Ishikawa (cell line): ENCODE measurements around the gene IQSEC3.

Source experiments
- CEBPB ChIP-seq: IDR thresholded peaks from 2 replicates; pipeline ENCODE4 v1.6.1; 2012
- CREB1 ChIP-seq: IDR thresholded peaks from 2 replicates; pipeline ENCODE4 v1.6.1; 2012; ENCODE audit warnings: low read depth
- EGR1 ChIP-seq: IDR thresholded peaks from 2 replicates; pipeline ENCODE4 v1.6.1; 2012
- EP300 ChIP-seq: IDR thresholded peaks from 2 replicates; pipeline ENCODE4 v1.6.1; 2012; ENCODE audit warnings: borderline replicate concordance
- FOXM1 ChIP-seq: IDR thresholded peaks from 2 replicates; pipeline ENCODE4 v1.6.1; 2012; ENCODE audit warnings: low read depth, borderline replicate concordance
- MAX ChIP-seq: IDR thresholded peaks from 2 replicates; pipeline ENCODE4 v1.6.1; 2012
- NFIC ChIP-seq: IDR thresholded peaks from 2 replicates; pipeline ENCODE4 v1.6.1; 2012
- RAD21 ChIP-seq: IDR thresholded peaks from 2 replicates; pipeline ENCODE4 v1.6.1; 2012; ENCODE audit warnings: low read depth
- TAF1 ChIP-seq: IDR thresholded peaks from 2 replicates; pipeline ENCODE4 v1.6.1; 2012; ENCODE audit warnings: low read depth, mild to moderate bottlenecking
- TCF12 ChIP-seq: IDR thresholded peaks from 2 replicates; pipeline ENCODE4 v1.6.1; 2012; ENCODE audit warnings: low read depth
- TEAD4 ChIP-seq: IDR thresholded peaks from 2 replicates; pipeline ENCODE4 v1.6.1; 2012
- YY1 ChIP-seq: IDR thresholded peaks from 2 replicates; pipeline ENCODE4 v1.6.1; 2012; ENCODE audit warnings: low read depth
- ZBTB7A ChIP-seq: IDR thresholded peaks from 2 replicates; pipeline ENCODE4 v1.6.1; 2012; ENCODE audit warnings: low read depth
- TF ChIP-seq, protein P1 (sequence below): IDR thresholded peaks from 2 replicates; pipeline ENCODE4 v1.6.1; 2012; ENCODE audit warnings: low read depth, mild to moderate bottlenecking
- TF ChIP-seq, protein P2 (sequence below): IDR thresholded peaks from 2 replicates; pipeline ENCODE4 v1.6.1; 2012

Gene IQSEC3

DNA sequence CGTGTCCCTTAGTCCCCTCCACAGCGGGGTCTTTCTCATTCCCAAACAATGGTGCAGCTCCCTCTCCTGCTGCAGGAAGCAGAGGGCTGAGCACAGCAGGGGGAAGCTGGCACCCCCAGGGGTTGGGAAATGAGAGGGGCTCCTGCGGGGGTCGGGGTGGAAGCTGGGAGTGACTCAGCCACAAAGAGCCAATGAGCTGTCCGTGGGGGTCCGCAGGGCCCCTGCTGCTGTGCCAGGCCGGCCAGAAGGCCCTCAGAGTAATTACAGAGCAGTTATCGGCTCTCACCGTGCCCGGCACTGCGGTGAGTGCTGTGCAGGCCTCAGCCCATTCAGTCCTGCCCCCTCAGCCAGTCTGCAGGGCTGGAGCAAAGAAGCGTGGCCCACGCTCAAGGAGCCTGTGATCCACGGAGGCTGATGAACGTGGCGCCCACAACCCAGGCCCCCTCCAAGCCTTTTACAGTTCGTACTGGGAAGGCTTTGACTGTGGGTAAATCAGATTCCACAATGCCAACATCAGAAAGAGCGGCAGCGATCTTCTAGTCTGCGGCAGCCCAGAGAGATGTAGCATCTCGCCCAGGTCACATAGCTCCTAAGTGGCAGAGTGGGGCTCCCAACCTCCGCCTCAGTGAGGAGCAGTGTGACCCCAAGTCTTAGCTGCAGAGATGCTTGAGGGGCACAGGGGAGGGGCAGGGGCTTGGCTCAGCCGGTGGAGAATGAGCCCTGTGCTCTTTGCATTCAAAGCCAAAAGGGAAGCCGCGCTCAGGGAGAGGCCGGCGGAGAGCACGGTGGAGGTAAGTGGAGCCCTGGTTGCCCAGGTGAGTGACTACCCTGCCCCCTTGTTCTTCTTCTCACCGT lies 104.0 kb downstream of the IQSEC3 start:
- TF ChIP-seq TEAD4 = no peak
- TF ChIP-seq, protein P1, sequence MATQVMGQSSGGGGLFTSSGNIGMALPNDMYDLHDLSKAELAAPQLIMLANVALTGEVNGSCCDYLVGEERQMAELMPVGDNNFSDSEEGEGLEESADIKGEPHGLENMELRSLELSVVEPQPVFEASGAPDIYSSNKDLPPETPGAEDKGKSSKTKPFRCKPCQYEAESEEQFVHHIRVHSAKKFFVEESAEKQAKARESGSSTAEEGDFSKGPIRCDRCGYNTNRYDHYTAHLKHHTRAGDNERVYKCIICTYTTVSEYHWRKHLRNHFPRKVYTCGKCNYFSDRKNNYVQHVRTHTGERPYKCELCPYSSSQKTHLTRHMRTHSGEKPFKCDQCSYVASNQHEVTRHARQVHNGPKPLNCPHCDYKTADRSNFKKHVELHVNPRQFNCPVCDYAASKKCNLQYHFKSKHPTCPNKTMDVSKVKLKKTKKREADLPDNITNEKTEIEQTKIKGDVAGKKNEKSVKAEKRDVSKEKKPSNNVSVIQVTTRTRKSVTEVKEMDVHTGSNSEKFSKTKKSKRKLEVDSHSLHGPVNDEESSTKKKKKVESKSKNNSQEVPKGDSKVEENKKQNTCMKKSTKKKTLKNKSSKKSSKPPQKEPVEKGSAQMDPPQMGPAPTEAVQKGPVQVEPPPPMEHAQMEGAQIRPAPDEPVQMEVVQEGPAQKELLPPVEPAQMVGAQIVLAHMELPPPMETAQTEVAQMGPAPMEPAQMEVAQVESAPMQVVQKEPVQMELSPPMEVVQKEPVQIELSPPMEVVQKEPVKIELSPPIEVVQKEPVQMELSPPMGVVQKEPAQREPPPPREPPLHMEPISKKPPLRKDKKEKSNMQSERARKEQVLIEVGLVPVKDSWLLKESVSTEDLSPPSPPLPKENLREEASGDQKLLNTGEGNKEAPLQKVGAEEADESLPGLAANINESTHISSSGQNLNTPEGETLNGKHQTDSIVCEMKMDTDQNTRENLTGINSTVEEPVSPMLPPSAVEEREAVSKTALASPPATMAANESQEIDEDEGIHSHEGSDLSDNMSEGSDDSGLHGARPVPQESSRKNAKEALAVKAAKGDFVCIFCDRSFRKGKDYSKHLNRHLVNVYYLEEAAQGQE = no peak
- no peak for TF ChIP-seq CEBPB
- no peak for TF ChIP-seq RAD21
- TF ChIP-seq ZBTB7A = peak; percentile 75
- no peak; the same call in 1 of the 2 replicates for TF ChIP-seq TCF12
- no peak for TF ChIP-seq FOXM1
- no peak for TF ChIP-seq TAF1
- no peak for TF ChIP-seq YY1
- TF ChIP-seq, protein P2, sequence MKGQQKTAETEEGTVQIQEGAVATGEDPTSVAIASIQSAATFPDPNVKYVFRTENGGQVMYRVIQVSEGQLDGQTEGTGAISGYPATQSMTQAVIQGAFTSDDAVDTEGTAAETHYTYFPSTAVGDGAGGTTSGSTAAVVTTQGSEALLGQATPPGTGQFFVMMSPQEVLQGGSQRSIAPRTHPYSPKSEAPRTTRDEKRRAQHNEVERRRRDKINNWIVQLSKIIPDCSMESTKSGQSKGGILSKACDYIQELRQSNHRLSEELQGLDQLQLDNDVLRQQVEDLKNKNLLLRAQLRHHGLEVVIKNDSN = no peak
- peak; percentile 56; the same call in 1 of the 2 replicates for TF ChIP-seq EP300
- TF ChIP-seq NFIC = no peak
- TF ChIP-seq EGR1 = no peak
- no peak for TF ChIP-seq CREB1
- no peak for TF ChIP-seq MAX

- TF ChIP-seq CREB1 (no peak), RAD21 (no peak), ZBTB7A (no peak)
Observed at GRCh38 chr12:171276-171675, 104.7 kb downstream of the IQSEC3 start.

GRCh38 chr12:171743-172676 lies 105.4 kb downstream of the IQSEC3 start:
- TF ChIP-seq TAF1 (no peak), MAX (no peak), RAD21 (no peak), ZBTB7A (no peak; the same call in 1 of the 2 replicates), EGR1 (0 out of 2 replicates have a peak, but pooled peaks have one; percentile 13), FOXM1 (no peak), EP300 (no peak), NFIC (peak; percentile 29; the same call in 1 of the 2 replicates), CREB1 (no peak), TEAD4 (no peak)
- TF ChIP-seq, protein P2 = no peak
- TF ChIP-seq, protein P1 = no peak

DNA sequence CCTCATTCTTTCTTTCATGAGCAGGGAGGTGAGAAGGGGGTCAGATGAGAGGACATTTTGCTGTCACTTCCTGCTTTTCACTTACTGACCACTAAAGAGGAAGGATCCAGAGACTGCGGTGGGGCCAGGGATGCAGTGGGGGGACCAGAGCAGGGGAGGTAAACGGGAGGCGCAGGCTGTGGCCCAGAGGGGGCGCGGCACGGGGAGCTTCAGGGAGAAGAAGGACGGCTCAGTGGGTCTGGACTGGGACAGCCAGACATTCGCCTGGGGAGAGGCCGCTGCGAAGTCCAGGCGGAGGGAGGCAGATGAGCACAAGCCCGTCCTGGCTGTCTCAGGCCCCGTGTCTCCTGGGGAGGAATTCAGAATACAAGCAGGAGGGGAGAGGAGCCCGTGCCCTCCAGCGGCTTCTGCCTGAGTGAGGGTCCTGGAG lies 106.2 kb downstream of the IQSEC3 start:
- no peak for TF ChIP-seq FOXM1
- TF ChIP-seq TEAD4 = no peak
- no peak for TF ChIP-seq CREB1
- TF ChIP-seq EGR1 = no peak
- no peak for TF ChIP-seq CEBPB
- no peak for TF ChIP-seq EP300
- TF ChIP-seq TAF1 = no peak
- TF ChIP-seq MAX = no peak

DNA sequence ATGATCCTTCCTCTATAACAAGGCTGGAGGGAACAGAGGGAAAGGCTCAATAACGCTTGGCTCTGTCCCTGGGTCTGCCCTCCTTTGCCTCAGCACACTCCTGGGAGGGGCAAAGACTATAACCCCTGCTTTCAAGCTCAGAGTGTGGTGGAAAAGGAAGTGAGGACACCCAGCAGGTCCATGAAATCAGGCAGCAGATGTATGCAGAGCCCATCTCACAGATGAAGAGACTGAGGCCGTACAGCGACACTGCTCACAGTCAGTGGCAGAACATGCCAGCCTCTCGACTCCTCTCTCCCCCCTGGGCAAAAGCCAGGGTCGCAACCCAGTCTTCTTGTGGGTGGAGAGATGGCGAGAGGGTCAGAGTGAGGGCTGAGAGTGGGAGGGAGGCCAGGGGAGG lies 107.6 kb downstream of the IQSEC3 start:
- TF ChIP-seq, protein P2 = no peak
- TF ChIP-seq YY1 (no peak), EGR1 (no peak), TAF1 (no peak), FOXM1 (no peak), MAX (no peak), ZBTB7A (no peak), EP300 (no peak), TCF12 (no peak), CREB1 (no peak), RAD21 (no peak), CEBPB (no peak), TEAD4 (no peak), NFIC (no peak)
- TF ChIP-seq, protein P1 = no peak
